Type B pancreatic cell (in vitro differentiated cells): ENCODE results near the gene LNP1. TPM values are rescaled to one million over a fixed set of nuclear protein-coding genes. Genes with fewer than 3 reads are reported as not detected.

Experiments
- DNase-seq: peaks from one replicate; pipeline ENCODE4 v3.0.0; 2021; ENCODE audit warnings: mixed read lengths; ENCODE audit not compliant: unreplicated experiment; ENCODE audit errors: extremely low spot score
- H3K27ac Mint-ChIP-seq: 2 replicates; pipeline ENCODE4 v1.8.0; 2021; ENCODE audit warnings: mild to moderate bottlenecking, mixed read lengths
- H3K27me3 Mint-ChIP-seq: 2 replicates; pipeline ENCODE4 v1.8.0; 2021; ENCODE audit warnings: mixed read lengths
- H3K36me3 Mint-ChIP-seq: 2 replicates; pipeline ENCODE4 v1.8.0; 2021; ENCODE audit warnings: mixed read lengths
- H3K4me1 Mint-ChIP-seq: one replicate; pipeline ENCODE4 v1.8.0; 2021; ENCODE audit warnings: mixed read lengths; ENCODE audit not compliant: unreplicated experiment
- H3K4me3 Mint-ChIP-seq: 2 replicates; pipeline ENCODE4 v1.8.0; 2021; ENCODE audit warnings: mild to moderate bottlenecking, mixed read lengths
- H3K9me3 Mint-ChIP-seq: 2 replicates; pipeline ENCODE4 v1.8.0; 2021; ENCODE audit warnings: mixed read lengths
- CTCF ChIP-seq: fragments of 200-600 bp; sonication (generic); conservative IDR thresholded peaks from 2 replicates; pipeline ENCODE4 v1.5.0; 2021; ENCODE audit warnings: antibody characterized with exemption, mild to moderate bottlenecking
- total RNA-seq: library from RNA; stranded (reverse); gene quantifications from 2 replicates; pipeline ENCODE4 v1.2.1, GENCODE V29; 2021; ENCODE audit warnings: low replicate concordance

LNP1 gene
- total RNA-seq, 1 donor from 2014 or later = 6.2 TPM

GRCh38 chr3:100416176-100416575, 14.8 kb downstream of the LNP1 start:
- Mint-ChIP-seq H3K9me3 (peaks cover 4% of the 10 kb centered on the region), H3K36me3 (peaks cover 14% of the 10 kb centered on the region), H3K4me3 (no peak overlapping the region), H3K27me3 (no peaks in the 10 kb centered on the region), H3K27ac (no peak overlapping the region), H3K4me1 (no peaks in the 10 kb centered on the region)
- TF ChIP-seq CTCF = no peak
- no peak for DNase-seq

GRCh38 chr3:100416863-100417262, 15.5 kb downstream of the LNP1 start:
- H3K27me3 Mint-ChIP-seq = no peaks in the 10 kb centered on the region
- H3K9me3 Mint-ChIP-seq = no peaks in the 10 kb centered on the region
- no peak overlapping the region for H3K27ac Mint-ChIP-seq
- DNase-seq = no peak
- no peaks in the 10 kb centered on the region for H3K4me1 Mint-ChIP-seq
- no peak for TF ChIP-seq CTCF
- peaks cover 11% of the 10 kb centered on the region for H3K36me3 Mint-ChIP-seq
- H3K4me3 Mint-ChIP-seq = no peak overlapping the region

GRCh38 chr3:100419406-100419805, 18.1 kb downstream of the LNP1 start:
- Mint-ChIP-seq H3K4me1 (no peaks in the 10 kb centered on the region), H3K27ac (no peak overlapping the region), H3K9me3 (no peaks in the 10 kb centered on the region), H3K4me3 (no peak overlapping the region), H3K27me3 (no peaks in the 10 kb centered on the region), H3K36me3 (peaks cover 3% of the 10 kb centered on the region)
- DNase-seq = no peak
- no peak for TF ChIP-seq CTCF

- Mint-ChIP-seq H3K4me1 (no peaks in the 10 kb centered on the region), H3K27me3 (no peaks in the 10 kb centered on the region), H3K36me3 (peaks cover 3% of the 10 kb centered on the region), H3K9me3 (no peaks in the 10 kb centered on the region), H3K27ac (no peak overlapping the region), H3K4me3 (no peak overlapping the region)
- DNase-seq = no peak
- no peak for TF ChIP-seq CTCF
Observed at GRCh38 chr3:100420885-100421284, 19.5 kb downstream of the LNP1 start.

- Mint-ChIP-seq H3K4me1 (no peaks in the 10 kb centered on the region), H3K36me3 (peaks cover 2% of the 10 kb centered on the region), H3K4me3 (no peak overlapping the region), H3K27me3 (no peaks in the 10 kb centered on the region), H3K27ac (no peak overlapping the region), H3K9me3 (no peaks in the 10 kb centered on the region)
- TF ChIP-seq CTCF = no peak
- DNase-seq = no peak
Observed at GRCh38 chr3:100423611-100424010, 22.3 kb downstream of the LNP1 start.

GRCh38 chr3:100424261-100424660, 22.9 kb downstream of the LNP1 start:
- Mint-ChIP-seq H3K4me3 (no peak overlapping the region), H3K27ac (no peak overlapping the region), H3K27me3 (no peaks in the 10 kb centered on the region), H3K36me3 (no peaks in the 10 kb centered on the region), H3K9me3 (no peaks in the 10 kb centered on the region), H3K4me1 (no peaks in the 10 kb centered on the region)
- no peak for TF ChIP-seq CTCF
- DNase-seq = no peak
